Measurements from ENCODE around the gene CDH13.

Gene CDH13

GRCh38 chr16:83233153-83233552, 606.4 kb downstream of the CDH13 start:
- no peak overlapping the region for H3K4me3 ChIP-seq (ENCODE audit: low read depth, low read length)
- TF ChIP-seq CTCF (IDR thresholded peaks at IDR 0.05; ENCODE audit: low read depth, low read length): no peak

GRCh38 chr16:83238949-83239691, 612.4 kb downstream of the CDH13 start:
- TF ChIP-seq CTCF (IDR thresholded peaks at IDR 0.05; ENCODE audit: low read depth, low read length): no peak
- H3K4me3 ChIP-seq (ENCODE audit: low read depth, low read length): no peak overlapping the region

- H3K4me3 ChIP-seq (ENCODE audit: low read depth, low read length): no peak overlapping the region
- TF ChIP-seq CTCF (IDR thresholded peaks at IDR 0.05; ENCODE audit: low read depth, low read length): no peak
These were observed 617.3 kb downstream of the CDH13 start for GRCh38 chr16:83244057-83244456.

- no peak overlapping the region for H3K4me3 ChIP-seq (ENCODE audit: low read depth, low read length)
- no peak for TF ChIP-seq CTCF (IDR thresholded peaks at IDR 0.05; ENCODE audit: low read depth, low read length)
These were observed 618.3 kb downstream of the CDH13 start for GRCh38 chr16:83245061-83245460.

- H3K4me3 ChIP-seq (ENCODE audit: low read depth, low read length): no peak overlapping the region
- no peak for TF ChIP-seq CTCF (IDR thresholded peaks at IDR 0.05; ENCODE audit: low read depth, low read length)
These were observed 621.1 kb downstream of the CDH13 start for GRCh38 chr16:83247767-83248372.

GRCh38 chr16:83248735-83249463, 622.1 kb downstream of the CDH13 start:
- H3K4me3 ChIP-seq (ENCODE audit: low read depth, low read length): no peak overlapping the region
- no peak for TF ChIP-seq CTCF (IDR thresholded peaks at IDR 0.05; ENCODE audit: low read depth, low read length)

- no peak overlapping the region for H3K4me3 ChIP-seq (ENCODE audit: low read depth, low read length)
These were observed 626.8 kb downstream of the CDH13 start for GRCh38 chr16:83253521-83253920.

More at GRCh38 chr16:83253521-83253920, 626.8 kb downstream of the CDH13 start:
- TF ChIP-seq CTCF (IDR thresholded peaks at IDR 0.05; ENCODE audit: low read depth, low read length): no peak
